K562 (cell line): Measurements from ENCODE around the gene YIPF2. TPM values are rescaled to one million over a fixed set of nuclear protein-coding genes. Genes with fewer than 3 reads are reported as not detected.

ENCODE experiments used
- ARID4B ChIP-seq: sonication (generic); formaldehyde crosslinking; IDR thresholded peaks from 2 replicates; pipeline ENCODE4 v1.8.0; 2022; ENCODE audit warnings: mild to moderate bottlenecking, missing genetic modification reagents
- ETV5 ChIP-seq: sonication (generic); formaldehyde crosslinking; IDR thresholded peaks from 2 replicates; pipeline ENCODE4 v1.4.0; 2020; ENCODE audit warnings: low read depth, mild to moderate bottlenecking, missing genetic modification reagents
- FIP1L1 ChIP-seq: fragments of 200-400 bp; formaldehyde crosslinking; IDR thresholded peaks from 2 replicates; pipeline ENCODE4 v1.6.1; 2018; ENCODE audit warnings: mild to moderate bottlenecking, low read depth, low read length; ENCODE audit not compliant: poor library complexity, severe bottlenecking
- GABPB1 ChIP-seq: sonication (generic); formaldehyde crosslinking; IDR thresholded peaks from 2 replicates; pipeline ENCODE4 v1.8.0; 2022; ENCODE audit warnings: mild to moderate bottlenecking, missing genetic modification reagents
- HBP1 ChIP-seq: fragments of 450-650 bp; formaldehyde crosslinking; IDR thresholded peaks from 2 replicates; pipeline ENCODE4 v1.4.0; 2022; ENCODE audit warnings: missing genetic modification characterization
- NFRKB ChIP-seq: fragments of 450-650 bp; IDR thresholded peaks from 2 replicates; pipeline ENCODE4 v1.6.1; 2016; ENCODE audit warnings: low read depth
- SIN3A ChIP-seq, 2 experiments: fragments of 150-350 bp in 1 of 2; IDR thresholded peaks; 2 replicates each; pipeline ENCODE4 v1.6.1; 2011 to 2016; ENCODE audit warnings: borderline replicate concordance in 2 of 2, low read depth in 2 of 2, low read length in 2 of 2, mild to moderate bottlenecking in 2 of 2, moderate library complexity in 2 of 2; ENCODE audit not compliant: control insufficient read depth in 1 of 2
- SP1 ChIP-seq: sonication (generic); formaldehyde crosslinking; IDR thresholded peaks from 2 replicates; pipeline ENCODE4 v1.8.1; 2022; ENCODE audit warnings: mild to moderate bottlenecking, missing genetic modification reagents
- STAG1 ChIP-seq: sonication (generic); formaldehyde crosslinking; IDR thresholded peaks from 2 replicates; pipeline ENCODE4 v1.5.0; 2020; ENCODE audit warnings: missing genetic modification reagents, borderline replicate concordance
- TCF3 ChIP-seq: sonication (generic); formaldehyde crosslinking; IDR thresholded peaks from 2 replicates; pipeline ENCODE4 v1.4.0; 2020; ENCODE audit warnings: mild to moderate bottlenecking, missing genetic modification reagents
- TCFL5 ChIP-seq: fragments of 250-450 bp; sonication (Bioruptor Pico); conservative IDR thresholded peaks from 2 replicates; pipeline ENCODE4 v1.6.1; 2021; ENCODE audit warnings: mild to moderate bottlenecking, moderate library complexity, matching md5 sums
- TRIM25 ChIP-seq: fragments of 450-650 bp; IDR thresholded peaks from 2 replicates; pipeline ENCODE4 v1.7.0; 2016; ENCODE audit warnings: borderline replicate concordance
- ZBTB12 ChIP-seq: fragments of 250-450 bp; sonication (Bioruptor Pico); IDR thresholded peaks from 2 replicates; pipeline ENCODE4 v1.4.0; 2020
- ZC3H4 ChIP-seq: sonication (generic); formaldehyde crosslinking; IDR thresholded peaks from 2 replicates; pipeline ENCODE4 v1.9.0; 2021; ENCODE audit warnings: missing genetic modification reagents, borderline replicate concordance
- ZNF639 ChIP-seq, 2 experiments: fragments of 200-800 bp in 1 of 2; sonication (Bioruptor generic) in 1 of 2; sonication (generic) in 1 of 2; formaldehyde crosslinking in 1 of 2; IDR thresholded peaks in 1 of 2; conservative IDR thresholded peaks in 1 of 2; 2 replicates each; pipeline versions ENCODE4 v1.5.0 to v1.6.1; 2016 to 2020; ENCODE audit warnings: missing compliant biosample characterization in 1 of 2, missing genetic modification characterization in 1 of 2, missing genetic modification reagents in 1 of 2
- polyA plus RNA-seq, 8 experiments: library from polyadenylated mRNA; depleted of rRNA in 4 of 8; stranded (reverse) in 5 of 8; unstranded in 3 of 8; fragments of >200 nt; fragmentation: Nextera tagmentation in 2 of 8; fragmentation: Illumina TruSeq in 1 of 8; extraction: Ambion mirVana in 2 of 8; extraction: Trizol in 1 of 8; gene quantifications; 2 replicates each; pipeline versions ENCODE4 v1.2.1 to v1.2.3, GENCODE V29; 2011 to 2014; ENCODE audit warnings: inconsistent platforms in 1 of 8, missing spikeins in 1 of 8
- total RNA-seq, 7 experiments: library from RNA; depleted of rRNA in 6 of 7; stranded (reverse); fragments of >200 nt in 6 of 7; fragmentation: Illumina TruSeq in 2 of 7; extraction: Trizol in 2 of 7; gene quantifications; 2 replicates each; pipeline versions ENCODE4 v1.2.1 to v1.2.3, GENCODE V29; 2011 to 2021; ENCODE audit warnings: low replicate concordance in 1 of 7

The YIPF2 gene
- total and polyA plus RNA-seq, 9 of the 15 experiments (the other 6 are each of a cell fraction or from before 2014, with no cell fraction given) = 1.3 to 65.2 (median 31.6) TPM

GRCh38 chr19:10928563-10929401, at the start of gene YIPF2, which contains the start of gene TIMM29 (continued):
- TF ChIP-seq ETV5 = peak; percentile 69
- TF ChIP-seq SP1 (CRISPR knock-in tag) = peak; percentile 87
- TF ChIP-seq GABPB1 (CRISPR knock-in tag) = peak; percentile 100
- peak in 1 of 2 experiments; percentile 96; a peak in 2 of 4 replicates for TF ChIP-seq ZNF639 (CRISPR knock-in tag; conservative IDR thresholded peaks at IDR 0.05 in 1 of 2, IDR thresholded peaks at IDR 0.05 in 1 of 2)
- TF ChIP-seq ARID4B (CRISPR knock-in tag) = peak; percentile 69
- no peak for TF ChIP-seq TCF3 (CRISPR knock-in tag)
- no peak for TF ChIP-seq TRIM25
- TF ChIP-seq FIP1L1 = peak; percentile 37
- TF ChIP-seq SIN3A (IDR thresholded peaks at IDR 0.05; ENCODE audit: borderline replicate concordance in 2 of 2, control insufficient read depth in 1 of 2, low read depth in 2 of 2, low read length in 2 of 2) = peak; percentile 79 to 86; a peak in 3 of 4 replicates
- TF ChIP-seq STAG1 (CRISPR knock-in tag) = no peak
- TF ChIP-seq ZBTB12 (CRISPR knock-in tag) = peak; percentile 74
- no peak for TF ChIP-seq ZC3H4 (CRISPR knock-in tag)
- TF ChIP-seq TCFL5 (CRISPR knock-in tag) = no peak
- peak; percentile 77 for TF ChIP-seq NFRKB
- no peak for TF ChIP-seq HBP1 (CRISPR knock-in tag)
